HG02798 (cell line): ENCODE data around the gene PCSK4.
A peak's percentile ranks its signal among the peaks of the same experiment; 100 is the strongest.
"Not testable (repeated sequence)": the region's sequence is repeated elsewhere in the genome, so short reads cannot be mapped to it uniquely, and the experiment has no call there.

Source experiments
- ATAC-seq: cut with Tn5 transposase; IDR thresholded peaks from one replicate; pipeline ENCODE4 v1.9.1; 2021; ENCODE audit warnings: mild to moderate bottlenecking; ENCODE audit not compliant: unreplicated experiment, poor library complexity

The PCSK4 gene

GRCh38 chr19:1441677-1442438, 48.3 kb downstream of the PCSK4 start:
- ATAC-seq, result no peak

- no peak for ATAC-seq
These were observed 49.1 kb downstream of the PCSK4 start for GRCh38 chr19:1441022-1441426.

GRCh38 chr19:1440418-1440801, 49.7 kb downstream of the PCSK4 start:
- no peak for ATAC-seq

- not testable (repeated sequence) for ATAC-seq
These were observed 50.4 kb downstream of the PCSK4 start for GRCh38 chr19:1439525-1440417.

- no peak for ATAC-seq
These were observed 51.2 kb downstream of the PCSK4 start for GRCh38 chr19:1438933-1439354.

GRCh38 chr19:1438035-1438932, 51.9 kb downstream of the PCSK4 start, which contains the start of gene RPS15:
TSS of gene RPS15 (plus strand) at chr19:1438396. CDS start at chr19:1438426, 30 bp downstream.
- peak; percentile 91 for ATAC-seq

GRCh38 chr19:1437609-1438008, 52.5 kb downstream of the PCSK4 start:
- ATAC-seq, result no peak

GRCh38 chr19:1435378-1435989, 54.7 kb downstream of the PCSK4 start:
- ATAC-seq, result no peak

- no peak for ATAC-seq
These were observed 55.5 kb downstream of the PCSK4 start for GRCh38 chr19:1434577-1435060.

- no peak for ATAC-seq
These were observed 56.1 kb downstream of the PCSK4 start for GRCh38 chr19:1434040-1434366.

- no peak for ATAC-seq
These were observed 56.8 kb downstream of the PCSK4 start for GRCh38 chr19:1433119-1434039.

GRCh38 chr19:1432507-1432887, 57.7 kb downstream of the PCSK4 start:
- no peak for ATAC-seq

GRCh38 chr19:1431759-1432506, 58.2 kb downstream of the PCSK4 start:
- no peak for ATAC-seq
